SW 1271 (cell line): Measurements from ENCODE around the gene HS6ST2.

ENCODE experiments used
- DNase-seq, 2 experiments: peaks; one replicate each; lab custom pipeline; 2025; lab: John Stamatoyannopoulos, UW

HS6ST2 gene

DNA sequence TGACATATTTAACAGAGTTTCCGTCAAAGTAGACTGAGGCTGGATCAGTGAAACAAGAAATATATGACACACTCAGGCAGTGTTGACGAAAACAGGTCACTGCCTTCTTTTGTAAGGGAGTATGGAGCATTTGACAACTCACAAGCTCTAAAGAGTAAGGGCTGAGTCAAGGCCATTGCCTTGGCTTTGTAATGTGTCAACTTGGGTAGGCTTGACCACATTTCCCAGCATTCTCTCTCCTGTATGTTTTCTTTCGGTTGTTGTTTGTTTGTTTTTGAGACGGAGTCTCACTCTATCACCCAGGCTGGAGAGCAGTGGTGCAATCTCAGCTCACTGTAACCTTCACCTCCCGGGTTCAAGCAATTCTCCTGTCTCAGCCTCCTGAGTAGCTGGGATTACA, 344.6 kb downstream of the HS6ST2 start:
- DNase-seq: no peak

DNA sequence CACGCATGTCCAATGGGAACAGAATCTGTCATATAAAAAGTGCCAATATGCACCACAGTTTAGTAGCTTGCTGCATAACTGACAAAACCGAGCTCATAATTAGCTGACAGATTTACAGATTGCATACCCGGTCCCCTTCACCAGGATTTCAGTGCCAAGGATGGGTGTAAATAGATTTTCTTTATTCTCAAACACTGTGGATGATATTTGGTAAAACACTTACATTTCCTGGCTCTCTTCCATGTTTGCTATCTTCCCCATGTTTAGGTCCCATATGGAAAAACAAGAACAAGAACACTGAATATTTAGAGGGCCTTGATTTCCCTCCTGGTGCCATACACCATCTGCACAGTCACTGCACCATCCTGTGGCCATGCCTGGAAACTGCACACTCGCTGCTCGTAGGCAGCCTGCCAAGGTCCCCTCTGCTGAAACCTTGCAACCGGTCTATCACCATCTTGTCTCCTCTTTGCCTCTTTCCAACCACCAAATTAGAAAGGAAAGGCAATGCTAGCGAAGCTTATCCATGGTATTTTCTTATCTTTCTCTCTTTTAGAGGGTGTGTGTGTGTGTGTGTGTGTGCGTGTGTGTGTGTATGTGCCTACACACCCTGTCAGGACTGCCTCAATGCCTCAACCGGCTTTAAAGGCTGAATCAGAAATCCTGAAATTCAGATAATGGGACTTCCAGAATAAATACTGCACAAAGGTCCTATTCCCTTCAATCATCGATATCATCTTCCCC, 345.4 kb downstream of the HS6ST2 start:
- DNase-seq: peak in 1 of 2 experiments; percentile 6

DNA sequence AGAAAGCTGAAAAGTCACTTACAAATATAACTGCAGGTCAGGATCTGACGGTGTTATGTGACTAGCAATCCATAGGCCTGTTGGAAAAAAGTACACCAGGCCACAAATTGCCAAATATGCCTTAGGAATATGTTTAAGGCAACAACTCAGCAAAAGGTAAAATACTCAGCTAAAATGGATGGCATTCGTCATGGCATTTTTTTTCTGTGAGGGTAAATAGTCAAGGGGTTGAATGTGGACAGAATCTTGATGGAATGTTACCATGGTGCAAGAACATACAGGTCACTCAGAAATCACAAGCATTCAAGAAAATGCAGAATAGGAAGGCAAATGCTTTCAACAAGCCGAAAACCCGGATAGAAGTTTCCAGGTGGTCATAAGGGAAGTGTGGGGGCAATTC, 347.9 kb downstream of the HS6ST2 start:
- no peak for DNase-seq

DNA sequence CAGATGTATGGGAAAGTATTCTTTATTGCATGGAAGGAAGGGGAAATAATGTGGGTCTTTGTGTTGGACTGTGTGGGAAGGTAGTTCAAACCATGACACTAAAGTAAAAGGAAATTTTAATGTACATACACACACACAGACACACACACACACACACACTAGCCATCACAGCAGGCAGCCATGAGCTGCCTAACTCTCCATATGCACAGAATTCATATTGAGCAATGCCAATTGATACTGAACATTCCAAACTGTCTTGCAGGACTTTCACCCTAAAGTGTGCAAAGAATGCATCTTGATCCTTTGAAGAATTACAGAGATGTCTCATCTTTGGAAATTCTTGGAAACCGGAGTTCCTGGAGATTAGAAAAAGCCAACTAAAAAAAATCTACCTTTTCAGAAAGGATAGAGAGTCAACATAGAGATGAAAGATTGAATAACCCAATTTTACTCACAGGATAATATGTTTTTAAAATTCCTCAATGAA, 349.0 kb downstream of the HS6ST2 start:
- DNase-seq: no peak

DNA sequence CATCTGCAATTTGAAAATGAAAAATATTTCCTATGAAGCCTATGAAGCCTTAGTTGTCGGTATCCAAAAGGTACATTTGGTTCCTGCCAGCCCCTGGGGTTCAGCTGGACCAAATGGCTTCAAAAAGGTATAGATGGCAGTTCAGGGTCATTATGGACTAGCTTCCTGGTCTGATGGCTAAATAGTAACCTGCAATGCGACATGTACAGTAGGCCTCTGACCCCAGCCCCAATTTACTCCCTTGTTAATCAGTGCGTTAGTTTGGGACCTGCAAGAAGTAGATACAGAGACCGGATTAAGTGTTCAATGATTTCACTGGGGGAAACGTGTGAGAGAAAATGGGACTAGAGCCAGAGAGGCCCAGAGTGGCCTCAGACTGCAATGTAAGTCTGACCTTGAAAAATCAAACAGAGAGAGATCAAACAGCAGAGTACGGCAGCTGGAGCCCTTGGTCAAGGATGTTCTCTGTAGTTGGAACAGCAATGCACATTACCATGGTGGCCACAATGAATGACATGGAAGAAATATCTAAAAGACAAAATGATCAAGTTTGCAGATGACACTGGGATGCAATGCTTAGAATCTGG, 354.6 kb downstream of the HS6ST2 start:
- no peak for DNase-seq

DNA sequence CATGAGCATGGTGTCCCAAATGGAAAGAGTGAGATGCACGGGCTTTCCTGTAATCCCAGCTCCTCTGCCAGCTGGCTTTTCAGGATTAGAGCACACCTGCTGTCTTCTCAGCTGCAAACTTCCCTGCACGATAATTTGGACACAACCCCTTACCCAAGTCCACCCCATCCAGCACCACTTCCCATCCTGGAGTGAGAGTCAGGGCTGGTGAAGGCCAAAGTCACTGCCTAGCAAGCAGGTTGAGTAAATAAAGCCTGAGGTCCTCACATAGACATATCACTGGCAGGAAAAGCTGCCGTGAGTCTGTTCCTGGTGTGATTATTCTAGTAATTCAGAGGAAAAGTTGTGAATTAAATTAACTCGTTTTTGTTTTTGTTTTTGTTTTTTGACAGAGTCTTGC, 355.7 kb downstream of the HS6ST2 start:
- DNase-seq: no peak

DNA sequence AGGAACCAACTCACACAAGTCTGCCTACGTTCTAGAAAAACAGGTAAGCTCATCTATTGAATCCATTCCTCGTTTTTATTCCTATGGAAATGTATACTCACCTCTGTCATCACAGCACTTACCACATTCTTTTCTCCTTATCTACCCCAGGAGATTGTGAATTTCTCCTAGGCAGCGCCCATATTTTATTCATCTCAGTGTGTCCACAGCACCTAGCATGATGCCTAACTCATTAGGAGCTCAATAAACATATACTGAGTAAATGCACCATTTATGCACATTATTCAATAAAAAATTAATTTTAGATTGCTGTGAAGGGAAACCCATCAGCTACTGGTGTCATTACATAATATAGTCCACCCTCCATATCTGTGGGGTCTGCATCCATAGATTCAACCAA, 363.4 kb downstream of the HS6ST2 start:
- DNase-seq: no peak

DNA sequence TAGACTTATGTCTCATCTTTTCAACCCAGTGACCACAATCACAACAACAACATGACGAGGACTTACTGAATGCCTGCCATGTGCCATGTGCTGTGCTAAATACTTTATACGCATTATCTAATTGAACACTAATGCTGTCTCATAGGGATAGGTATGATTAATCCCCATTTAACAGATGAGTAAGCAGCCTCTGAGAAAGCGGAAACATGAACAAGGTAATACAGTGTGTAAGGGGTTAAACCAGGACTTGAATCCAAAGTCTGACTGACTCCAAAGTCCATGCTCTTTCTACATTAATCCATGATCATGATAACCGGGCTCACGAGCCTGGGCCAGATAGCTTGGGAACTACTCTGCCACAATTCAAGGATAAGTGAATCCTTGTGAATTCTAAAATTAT, 364.3 kb downstream of the HS6ST2 start:
- DNase-seq: no peak

DNA sequence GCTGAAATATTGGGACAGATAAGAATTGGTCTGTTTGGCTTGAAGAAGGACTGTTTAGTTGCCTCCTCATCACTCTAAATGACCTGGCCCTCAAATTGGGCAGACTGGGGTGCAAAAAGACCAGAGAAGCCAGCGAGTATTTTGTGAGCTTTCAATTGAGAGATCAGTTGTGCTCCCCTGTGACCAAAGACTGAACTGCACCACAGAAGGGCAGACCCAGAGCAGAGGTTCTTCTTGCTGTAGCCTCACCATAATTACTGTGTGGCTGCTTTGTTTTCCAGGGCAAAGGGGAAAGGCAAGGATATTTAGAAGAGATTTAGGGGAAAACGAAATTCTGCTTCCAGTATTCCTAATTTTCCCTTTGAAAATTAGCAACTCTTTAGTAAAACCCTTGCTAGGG, 365.5 kb downstream of the HS6ST2 start:
- DNase-seq: no peak

DNA sequence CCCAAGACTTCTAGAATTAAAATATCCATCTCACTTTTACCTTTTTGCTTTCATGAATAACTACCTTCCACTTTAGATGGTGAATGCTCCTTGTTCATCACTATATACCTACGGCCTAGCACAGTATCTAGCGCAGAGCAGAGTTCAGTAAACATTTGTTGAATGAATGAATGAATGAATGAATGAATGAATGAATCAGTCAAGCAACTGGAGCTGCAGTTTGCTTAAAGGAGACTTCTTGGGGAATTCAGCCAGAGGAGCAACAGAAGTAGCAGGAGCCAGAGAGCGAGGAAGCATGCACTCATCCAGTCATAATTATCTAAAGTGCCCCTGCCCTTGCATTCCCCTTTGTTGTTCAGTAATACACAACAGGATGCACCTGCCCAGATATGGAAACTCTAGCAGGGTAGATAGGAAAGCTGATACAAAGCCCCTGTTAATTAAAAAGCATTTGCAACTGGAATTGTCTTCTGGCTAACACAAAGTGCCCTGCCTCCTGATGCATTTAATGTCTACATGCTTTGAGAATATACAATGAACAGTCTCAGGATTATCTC, 366.6 kb downstream of the HS6ST2 start:
- no peak for DNase-seq

DNA sequence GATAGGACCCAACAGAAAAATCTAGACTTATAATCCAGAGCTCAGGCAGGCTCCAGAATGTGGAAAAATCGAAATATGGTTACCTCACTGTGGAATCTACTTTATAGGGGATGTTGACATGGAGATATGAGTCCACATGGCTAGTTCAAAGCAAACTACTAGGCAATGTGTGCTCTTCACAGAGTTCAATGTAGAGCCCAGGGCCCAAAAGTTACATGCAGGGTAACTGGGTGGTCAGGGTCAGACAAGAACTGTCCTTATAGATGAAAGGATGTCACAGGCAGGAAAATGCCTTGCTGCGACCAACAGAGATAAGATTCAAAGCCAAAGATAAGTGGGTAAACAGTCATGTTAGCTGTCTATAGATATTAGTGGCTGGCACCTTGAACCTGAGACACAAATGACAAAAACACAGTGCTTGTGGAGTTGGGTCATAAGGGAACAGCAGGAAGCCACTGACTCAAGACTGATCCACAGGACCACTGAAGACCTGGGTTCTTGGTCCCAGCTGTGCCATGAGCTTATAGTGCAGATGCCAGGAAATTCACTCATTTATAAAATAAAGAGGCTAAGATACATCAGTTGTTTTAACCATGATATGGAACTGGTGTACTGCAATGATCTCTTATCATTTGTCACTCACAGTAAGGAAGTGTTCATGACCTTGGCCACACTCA, 367.9 kb downstream of the HS6ST2 start:
- no peak for DNase-seq

DNA sequence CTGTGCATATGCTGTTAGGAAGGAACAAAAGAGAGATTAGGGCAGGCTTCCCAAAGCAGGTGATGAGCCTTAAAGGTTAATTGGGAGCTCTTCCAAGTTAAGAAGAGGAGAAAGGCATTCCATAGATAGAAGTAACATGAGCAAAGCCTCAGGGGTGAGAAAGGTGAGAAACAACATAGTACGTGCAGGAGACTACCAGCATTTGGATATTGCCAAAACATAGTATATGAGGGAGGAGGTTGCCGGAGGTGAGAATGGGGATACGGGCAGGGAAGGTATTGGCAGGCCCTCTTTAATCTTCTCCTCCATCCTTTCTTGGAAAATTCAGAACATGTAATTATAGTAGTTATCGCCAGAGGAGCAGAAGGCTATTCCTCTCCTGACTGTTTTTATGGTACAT, 373.5 kb downstream of the HS6ST2 start:
- no peak for DNase-seq

DNA sequence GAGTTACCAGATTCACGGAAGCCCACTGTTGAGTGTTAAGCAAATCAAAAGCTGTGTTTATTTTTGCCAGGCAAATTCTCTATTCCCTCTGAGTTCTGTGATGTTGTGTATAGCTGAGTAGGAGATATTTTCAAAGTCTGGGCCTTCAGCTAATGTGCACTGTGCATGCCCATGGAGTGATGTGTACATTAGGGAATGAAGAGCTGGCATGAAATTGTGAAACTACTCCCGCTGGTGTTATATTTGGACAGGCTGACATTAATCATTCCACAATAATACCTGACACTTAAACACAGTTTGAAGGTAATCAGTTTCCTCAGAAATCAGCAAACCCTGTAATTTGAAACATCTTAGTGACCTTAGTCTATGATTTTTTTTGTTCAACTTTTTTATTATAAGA, 381.5 kb downstream of the HS6ST2 start:
- DNase-seq: no peak
